ENCODE measurements around the gene NCKAP5L. TPM values are rescaled to one million over a fixed set of nuclear protein-coding genes. Genes with fewer than 3 reads are reported as not detected.
"Not testable (repeated sequence)": the region's sequence is repeated elsewhere in the genome, so short reads cannot be mapped to it uniquely, and the experiment has no call there.

NCKAP5L gene
- total and polyA plus RNA-seq, 9 of the 15 experiments (the other 6 are each of a cell fraction or from before 2014, with no cell fraction given), result 0.01 to 14.4 (median 3.7) TPM

- FAIRE-seq; H3K4me1 ChIP-seq (replicated peaks in 1 of 2; ENCODE audit: control insufficient read depth in 2 of 2, insufficient read depth in 2 of 2, low read length in 2 of 2); CTCF ChIA-PET (ENCODE audit: low intra/inter-chr PET ratio); H3K9ac ChIP-seq (ENCODE audit: insufficient read depth in 1 of 2, low read depth in 2 of 2, low read length in 2 of 2); H3K36me3 ChIP-seq (ENCODE audit: control insufficient read depth, insufficient read depth, low read length); intact Hi-C loops (cut with micrococcal nuclease); H3K4me3 ChIP-seq; H3K9me1 ChIP-seq (ENCODE audit: control insufficient read depth, insufficient read depth, low read length); ATAC-seq; DNase-seq (ENCODE audit: extremely low read depth in 1 of 4, low spot score in 3 of 4); H3K79me2 ChIP-seq (ENCODE audit: control insufficient read depth, insufficient read depth, low read length); in situ Hi-C loops (cut with MboI); H2AFZ ChIP-seq (ENCODE audit: low read depth, low read length); H3K9me3 ChIP-seq (replicated peaks; ENCODE audit: control insufficient read depth, insufficient read depth, low read depth, low read length); H3K27ac ChIP-seq (ENCODE audit: extremely low read depth, low read depth, low read length); BruUV-seq (replicated peaks); H3K4me2 ChIP-seq (ENCODE audit: insufficient read depth, low read length); H4K20me1 ChIP-seq (replicated peaks; ENCODE audit: control insufficient read depth, insufficient read depth, low read length): not testable (repeated sequence)
- WGBS (ENCODE audit: insufficient coverage, low coverage, missing lambda C conversion rate), result 31% methylated on average over 4 of the region's 4 CpGs
- POLR2A ChIA-PET, result interaction anchor here (1.9 kb wide), 1 partner anchor 13 kb away, joined by 8 read pairs; the partner anchor contains the start of gene BCDIN3D
- H3K27me3 ChIP-seq (ENCODE audit: control insufficient read depth in 2 of 2, insufficient read depth in 2 of 2, low read length in 2 of 2), result peaks cover 26 to 28% of the 10 kb centered on the region in 2 experiments
Measured at GRCh38 chr12:49855890-49856289, 27.7 kb upstream of the NCKAP5L start.

- H2AFZ ChIP-seq (ENCODE audit: low read depth, low read length), result no peak overlapping the region
- FAIRE-seq (no peak), ATAC-seq (no peak), DNase-seq (ENCODE audit: extremely low read depth in 1 of 4, low spot score in 3 of 4) (no peak)
- peaks cover 26 to 31% of the 10 kb centered on the region in 2 experiments for H3K27me3 ChIP-seq (ENCODE audit: control insufficient read depth in 2 of 2, insufficient read depth in 2 of 2, low read length in 2 of 2)
- H3K9me3 ChIP-seq (replicated peaks; ENCODE audit: control insufficient read depth, insufficient read depth, low read depth, low read length), result no peaks in the 10 kb centered on the region
- H3K27ac ChIP-seq (ENCODE audit: extremely low read depth, low read depth, low read length), result no peak overlapping the region
- no peaks in the 10 kb centered on the region for H3K9me1 ChIP-seq (ENCODE audit: control insufficient read depth, insufficient read depth, low read length)
- BruUV-seq (replicated peaks), result no TSS peak
- H3K9ac ChIP-seq (ENCODE audit: insufficient read depth in 1 of 2, low read depth in 2 of 2, low read length in 2 of 2), result no peak overlapping the region
- H3K4me3 ChIP-seq, result no peak overlapping the region
- H3K4me1 ChIP-seq (replicated peaks in 1 of 2; ENCODE audit: control insufficient read depth in 2 of 2, insufficient read depth in 2 of 2, low read length in 2 of 2), result no peaks in the 10 kb centered on the region
- no peaks in the 10 kb centered on the region for H3K36me3 ChIP-seq (ENCODE audit: control insufficient read depth, insufficient read depth, low read length)
- 23% methylated on average over 4 of the region's 4 CpGs for WGBS (ENCODE audit: insufficient coverage, low coverage, missing lambda C conversion rate)
- intact Hi-C loops (cut with micrococcal nuclease), result no loop called here
- no peaks in the 10 kb centered on the region for H4K20me1 ChIP-seq (replicated peaks; ENCODE audit: control insufficient read depth, insufficient read depth, low read length)
- ChIA-PET CTCF (ENCODE audit: low intra/inter-chr PET ratio) (no interaction called here), POLR2A (interaction anchor here (1.9 kb wide), 1 partner anchor 12 kb away, joined by 8 read pairs; the partner anchor contains the start of gene BCDIN3D)
- in situ Hi-C loops (cut with MboI), result no loop called here
- H3K4me2 ChIP-seq (ENCODE audit: insufficient read depth, low read length), result no peak overlapping the region
- H3K79me2 ChIP-seq (ENCODE audit: control insufficient read depth, insufficient read depth, low read length), result no peaks in the 10 kb centered on the region
- no peak for TF ChIP-seq THRB (CRISPR knock-in tag; conservative IDR thresholded peaks at IDR 0.05)
- TF ChIP-seq GTF2B (IDR thresholded peaks at IDR 0.05; ENCODE audit: extremely low read depth, insufficient read length), result no peak
- TF ChIP-seq RBM34 (IDR thresholded peaks at IDR 0.05; ENCODE audit: borderline replicate concordance, insufficient read depth, low read length), result no peak
- no peak for TF ChIP-seq CBFA2T2 (conservative IDR thresholded peaks at IDR 0.05)
- TF ChIP-seq FOXM1 (IDR thresholded peaks at IDR 0.05; ENCODE audit: low read depth), result no peak
- no peak for TF ChIP-seq FOXM1 (CRISPR knock-in tag; IDR thresholded peaks at IDR 0.05; ENCODE audit: low read depth)
- no peak for TF ChIP-seq L3MBTL2 (IDR thresholded peaks at IDR 0.05)
- no peak for TF ChIP-seq ARID4B (CRISPR knock-in tag; IDR thresholded peaks at IDR 0.05)
- TF ChIP-seq ZNF23 (CRISPR knock-in tag; IDR thresholded peaks at IDR 0.05), result no peak
Measured at GRCh38 chr12:49854976-49855375, 26.8 kb upstream of the NCKAP5L start.

All from K562 (cell line).